Stimulated activated CD4-positive, alpha-beta T cell treated with anti-CD3 and anti-CD28 coated beads, Interleukin-12 subunit alpha, Interleukin-12 subunit beta, amount 100 ng/mL, for 24 hours (primary cell): Measurements from ENCODE around the gene PRPS1.
"Not testable (repeated sequence)": the region's sequence is repeated elsewhere in the genome, so short reads cannot be mapped to it uniquely, and the experiment has no call there.

ENCODE experiments used
- DNase-seq, 2 experiments: peaks; one replicate each; pipeline ENCODE4 v3.0.0-alpha.2; 2020; ENCODE audit warnings: low read depth in 2 of 2

Gene PRPS1

GRCh38 chrX:107627838-107628661 lies at the start of gene PRPS1:
Gene PRPS1 (plus strand): TSS chrX:107628510. CDS start chrX:107628629, 119 bp downstream.
- DNase-seq, result peak; percentile 74 to 78

- DNase-seq, result no peak
Measured at GRCh38 chrX:107579956-107580355, 48.4 kb upstream of the PRPS1 start.

GRCh38 chrX:107581923-107582322 lies 46.4 kb upstream of the PRPS1 start:
- DNase-seq, result no peak

GRCh38 chrX:107589243-107589642 lies 39.1 kb upstream of the PRPS1 start:
- no peak for DNase-seq

GRCh38 chrX:107596651-107597050 lies 31.7 kb upstream of the PRPS1 start:
- no peak for DNase-seq

GRCh38 chrX:107597264-107597663 lies 31.0 kb upstream of the PRPS1 start:
- DNase-seq, result no peak

- DNase-seq, result no peak
Measured at GRCh38 chrX:107597791-107598190, 30.5 kb upstream of the PRPS1 start.

GRCh38 chrX:107599450-107599861 lies 28.9 kb upstream of the PRPS1 start:
- no peak for DNase-seq

GRCh38 chrX:107600366-107600765 lies 27.9 kb upstream of the PRPS1 start:
- DNase-seq, result no peak

GRCh38 chrX:107601326-107601725 lies 27.0 kb upstream of the PRPS1 start:
- DNase-seq, result no peak

GRCh38 chrX:107601759-107602158 lies 26.6 kb upstream of the PRPS1 start:
- no peak for DNase-seq

- DNase-seq, result no peak
Measured at GRCh38 chrX:107602694-107603239, 25.5 kb upstream of the PRPS1 start.

GRCh38 chrX:107603429-107604159 lies 24.7 kb upstream of the PRPS1 start:
- no peak for DNase-seq

GRCh38 chrX:107609061-107609460 lies 19.2 kb upstream of the PRPS1 start:
- not testable (repeated sequence) for DNase-seq

- no peak for DNase-seq
Measured at GRCh38 chrX:107610667-107611066, 17.6 kb upstream of the PRPS1 start.

- DNase-seq, result no peak
Measured at GRCh38 chrX:107619885-107620322, 8.4 kb upstream of the PRPS1 start.

GRCh38 chrX:107624893-107625292 lies 3.4 kb upstream of the PRPS1 start:
- DNase-seq, result no peak

- no peak for DNase-seq
Measured at GRCh38 chrX:107625739-107626138, 2.6 kb upstream of the PRPS1 start.

- DNase-seq, result no peak
Measured at GRCh38 chrX:107626481-107626880, 1.8 kb upstream of the PRPS1 start.

GRCh38 chrX:107626916-107627315 lies 1.4 kb upstream of the PRPS1 start:
- DNase-seq, result no peak

GRCh38 chrX:107628662-107629539 lies 591 bp downstream of the PRPS1 start:
- DNase-seq, result peak; percentile 3 to 19

GRCh38 chrX:107629540-107629909 lies 1.2 kb downstream of the PRPS1 start:
- no peak for DNase-seq
